ENCODE measurements around the gene TOGARAM2. TPM values are rescaled to one million over a fixed set of nuclear protein-coding genes. Genes with fewer than 3 reads are reported as not detected.
A peak's percentile ranks its signal among the peaks of the same experiment; 100 is the strongest.

TOGARAM2 gene
- total and polyA plus RNA-seq, 5 experiments from 2014 or later, result 0.32 to 1.9 (median 0.61) TPM; not detected in 1

DNA sequence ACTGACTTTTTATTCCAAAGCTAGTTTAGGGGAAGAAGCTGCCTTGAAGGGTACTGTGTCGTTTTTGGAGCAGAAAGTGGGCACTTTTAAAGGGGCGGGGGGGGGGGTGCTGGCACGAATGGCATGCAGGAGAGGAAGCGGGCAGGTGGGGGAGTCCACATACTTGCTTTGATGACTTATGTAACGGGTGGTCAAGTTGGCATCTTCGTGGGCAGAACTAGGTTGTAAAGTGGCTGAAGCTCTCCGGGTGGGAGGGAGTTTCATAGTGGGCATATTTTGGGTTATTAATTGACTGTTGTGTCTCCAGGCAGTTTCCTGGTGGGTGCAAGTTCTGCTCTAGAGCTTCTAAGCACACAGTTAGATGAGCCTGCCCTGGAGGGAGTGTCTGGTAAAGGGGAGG is 73.3 kb downstream of the TOGARAM2 start:
- Mint-ChIP-seq H3K4me1 (peaks cover 0 to 4% (median under 1%) of the 10 kb centered on the region in 4 donors), H3K27ac (no peak overlapping the region), H3K4me3 (no peak overlapping the region), H3K36me3 (no peaks in the 10 kb centered on the region), H3K27me3 (peaks cover 0 to 1% (median 0%) of the 10 kb centered on the region in 5 donors), H3K9me3 (no peaks in the 10 kb centered on the region)
- POLR2A ChIA-PET, result no interaction called here
- DNase-seq, result no peak
- ATAC-seq, result no peak

DNA sequence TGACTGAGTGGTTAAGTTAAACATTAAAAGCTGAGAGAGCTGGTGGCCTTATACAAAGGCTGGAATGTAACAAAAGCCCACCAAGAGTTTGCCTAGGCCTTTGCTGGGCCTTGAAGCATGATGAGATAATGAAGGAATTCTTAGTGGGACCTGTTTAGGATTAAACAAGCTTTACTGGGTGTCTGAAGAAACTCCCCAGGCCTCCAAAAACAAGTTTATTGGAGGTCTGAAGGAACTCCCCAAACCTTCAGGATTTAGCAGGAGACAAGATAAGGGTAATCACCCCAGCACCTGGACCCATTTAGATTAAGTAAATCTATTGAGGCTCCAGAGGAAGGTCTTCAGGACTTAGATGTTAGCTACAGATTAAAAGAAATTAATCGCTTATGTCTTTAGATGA is 74.5 kb downstream of the TOGARAM2 start:
- ATAC-seq (no peak), DNase-seq (no peak)
- Mint-ChIP-seq H3K27me3 (peaks cover 0 to 1% (median 0%) of the 10 kb centered on the region in 5 donors), H3K36me3 (no peaks in the 10 kb centered on the region), H3K4me3 (no peak overlapping the region), H3K27ac (no peak overlapping the region), H3K4me1 (peaks cover 0 to 8% (median 5%) of the 10 kb centered on the region in 4 donors), H3K9me3 (no peaks in the 10 kb centered on the region)
- POLR2A ChIA-PET, result no interaction called here

GRCh38 chr2:29056452-29056851 is 75.4 kb downstream of the TOGARAM2 start:
- H3K27me3 Mint-ChIP-seq, result peaks cover 0 to 1% (median 0%) of the 10 kb centered on the region in 5 donors
- peaks cover 0 to 8% (median 5%) of the 10 kb centered on the region in 4 donors for H3K4me1 Mint-ChIP-seq
- no peak overlapping the region for H3K4me3 Mint-ChIP-seq
- no peak for DNase-seq
- POLR2A ChIA-PET, result no interaction called here
- H3K36me3 Mint-ChIP-seq, result no peaks in the 10 kb centered on the region
- H3K9me3 Mint-ChIP-seq, result no peaks in the 10 kb centered on the region
- ATAC-seq, result no peak
- H3K27ac Mint-ChIP-seq, result no peak overlapping the region

- Mint-ChIP-seq H3K4me3 (no peak overlapping the region), H3K27ac (no peak overlapping the region), H3K9me3 (no peaks in the 10 kb centered on the region), H3K27me3 (peaks cover 0 to 1% (median 0%) of the 10 kb centered on the region in 5 donors), H3K36me3 (no peaks in the 10 kb centered on the region), H3K4me1 (peaks cover 0 to 8% (median 5%) of the 10 kb centered on the region in 4 donors)
- ATAC-seq, result no peak
- POLR2A ChIA-PET, result no interaction called here
- no peak for DNase-seq
Measured at GRCh38 chr2:29057006-29057405, 75.9 kb downstream of the TOGARAM2 start.

DNA sequence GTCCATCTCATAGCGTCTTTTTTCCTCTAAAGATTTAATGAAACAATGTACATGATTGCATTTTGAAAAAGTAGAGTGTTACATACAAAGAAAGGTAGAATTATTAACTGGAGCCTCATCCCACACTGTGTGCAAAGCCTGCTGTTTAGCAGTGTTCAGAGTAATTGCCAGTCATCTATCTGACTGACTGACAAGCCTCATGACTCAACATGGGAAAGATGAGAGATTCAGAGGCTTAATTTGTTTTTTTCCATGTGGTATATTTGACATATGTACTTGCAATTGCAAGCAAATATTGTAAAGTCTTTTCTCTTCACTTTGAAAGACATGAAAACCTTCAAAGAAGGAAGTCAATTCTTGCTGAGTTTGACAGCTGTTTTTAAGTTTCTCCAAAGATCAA is 78.5 kb downstream of the TOGARAM2 start:
- Mint-ChIP-seq H3K36me3 (no peaks in the 10 kb centered on the region), H3K4me3 (no peak overlapping the region), H3K9me3 (no peaks in the 10 kb centered on the region), H3K4me1 (peaks cover 0 to 8% (median 5%) of the 10 kb centered on the region in 4 donors), H3K27me3 (no peaks in the 10 kb centered on the region), H3K27ac (peak overlapping the region in 4 of 10 donors; percentile 12 to 76 (median 58))
- ATAC-seq, result no peak
- POLR2A ChIA-PET, result no interaction called here
- DNase-seq, result no peak

DNA sequence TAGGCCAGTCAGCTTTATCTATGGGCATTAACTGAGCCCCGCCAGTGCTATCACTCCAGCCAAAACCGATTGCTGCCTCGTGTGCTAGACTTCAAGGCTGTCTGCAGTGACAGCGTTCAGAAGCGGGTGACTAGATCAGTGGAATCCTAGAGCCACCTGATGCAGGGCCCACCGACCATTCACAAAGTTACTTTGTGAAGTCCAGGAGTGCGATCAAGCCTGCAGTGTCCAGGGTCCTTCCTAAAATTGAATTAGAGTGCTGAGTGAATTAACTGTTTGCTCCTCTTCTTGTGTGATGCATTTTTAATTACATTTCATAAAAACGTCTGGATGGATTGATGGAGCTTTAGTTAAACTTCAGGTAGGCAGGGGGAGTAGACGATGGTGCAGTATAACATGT is 79.3 kb downstream of the TOGARAM2 start:
- DNase-seq, result no peak
- H3K36me3 Mint-ChIP-seq, result no peaks in the 10 kb centered on the region
- ATAC-seq, result no peak
- no peaks in the 10 kb centered on the region for H3K27me3 Mint-ChIP-seq
- POLR2A ChIA-PET, result no interaction called here
- H3K27ac Mint-ChIP-seq, result peak overlapping the region in 3 of 10 donors; percentile 37 to 87 (median 63)
- H3K4me1 Mint-ChIP-seq, result peaks cover 0 to 8% (median 5%) of the 10 kb centered on the region in 4 donors
- H3K9me3 Mint-ChIP-seq, result no peaks in the 10 kb centered on the region
- H3K4me3 Mint-ChIP-seq, result no peak overlapping the region

DNA sequence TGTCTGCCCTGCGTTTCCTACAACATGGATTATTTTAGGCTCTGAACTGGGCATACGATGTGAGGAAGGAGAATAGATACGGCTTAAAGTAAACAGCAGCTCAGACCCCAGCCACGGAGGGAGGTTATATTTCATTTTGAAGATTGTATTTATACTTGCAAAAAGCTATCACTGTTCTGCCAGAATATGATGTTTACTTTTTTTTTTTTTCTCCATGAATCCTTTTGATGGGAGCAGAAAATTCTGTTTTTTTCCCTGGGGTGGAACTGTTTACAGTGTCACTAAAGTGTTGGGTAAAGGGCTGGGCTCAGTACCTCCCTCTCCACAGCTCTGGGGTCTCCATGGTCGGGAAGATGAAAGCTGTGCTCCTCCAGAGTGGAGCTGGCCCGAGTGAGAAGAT is 80.1 kb downstream of the TOGARAM2 start:
- Mint-ChIP-seq H3K36me3 (no peaks in the 10 kb centered on the region), H3K9me3 (no peaks in the 10 kb centered on the region), H3K27ac (peak overlapping the region in 2 of 10 donors; percentile 4 to 63), H3K27me3 (no peaks in the 10 kb centered on the region), H3K4me1 (peaks cover 0 to 8% (median 5%) of the 10 kb centered on the region in 4 donors), H3K4me3 (no peak overlapping the region)
- DNase-seq (no peak), ATAC-seq (no peak)
- POLR2A ChIA-PET, result no interaction called here

- Mint-ChIP-seq H3K36me3 (no peaks in the 10 kb centered on the region), H3K27me3 (no peaks in the 10 kb centered on the region), H3K27ac (peak overlapping the region in 1 of 10 donors; percentile 48), H3K4me1 (peaks cover 0 to 8% (median 5%) of the 10 kb centered on the region in 4 donors), H3K9me3 (no peaks in the 10 kb centered on the region), H3K4me3 (no peak overlapping the region)
- ATAC-seq, result no peak
- POLR2A ChIA-PET, result no interaction called here
- no peak for DNase-seq
Measured at GRCh38 chr2:29061616-29062015, 80.5 kb downstream of the TOGARAM2 start.

DNA sequence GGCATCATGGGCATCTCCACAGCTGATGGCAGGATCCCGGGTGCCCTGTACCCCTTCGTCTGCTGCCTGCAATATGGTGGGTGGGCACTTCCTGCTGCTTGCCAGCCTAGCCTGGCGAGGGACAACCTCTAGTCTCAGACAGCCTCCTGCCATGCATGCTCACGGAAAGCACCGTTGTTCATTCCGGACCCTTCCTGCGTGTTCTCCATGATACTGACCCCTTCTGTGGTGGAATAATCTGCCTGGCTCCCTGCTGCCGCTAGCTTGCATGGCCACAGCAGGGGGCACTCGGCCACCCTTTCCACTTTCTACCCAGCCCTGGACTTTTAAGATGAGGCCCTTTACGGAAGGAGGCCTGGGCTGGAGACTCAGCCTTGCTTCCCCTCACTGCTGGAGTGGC is 81.3 kb downstream of the TOGARAM2 start:
- no peak overlapping the region for H3K4me3 Mint-ChIP-seq
- H3K27ac Mint-ChIP-seq, result no peak overlapping the region
- no peaks in the 10 kb centered on the region for H3K9me3 Mint-ChIP-seq
- H3K36me3 Mint-ChIP-seq, result no peaks in the 10 kb centered on the region
- peaks cover 0 to 8% (median 4%) of the 10 kb centered on the region in 4 donors for H3K4me1 Mint-ChIP-seq
- ATAC-seq (no peak), DNase-seq (no peak)
- POLR2A ChIA-PET, result no interaction called here
- H3K27me3 Mint-ChIP-seq, result no peaks in the 10 kb centered on the region

GRCh38 chr2:29063056-29063455 is 82.0 kb downstream of the TOGARAM2 start:
- Mint-ChIP-seq H3K4me3 (no peak overlapping the region), H3K36me3 (no peaks in the 10 kb centered on the region), H3K4me1 (peaks cover 0 to 8% (median 4%) of the 10 kb centered on the region in 4 donors), H3K27me3 (no peaks in the 10 kb centered on the region), H3K9me3 (no peaks in the 10 kb centered on the region), H3K27ac (no peak overlapping the region)
- POLR2A ChIA-PET, result no interaction called here
- no peak for DNase-seq
- no peak for ATAC-seq

- H3K27me3 Mint-ChIP-seq, result no peaks in the 10 kb centered on the region
- peaks cover 0 to 8% (median 3%) of the 10 kb centered on the region in 4 donors for H3K4me1 Mint-ChIP-seq
- H3K36me3 Mint-ChIP-seq, result no peaks in the 10 kb centered on the region
- H3K9me3 Mint-ChIP-seq, result no peaks in the 10 kb centered on the region
- H3K27ac Mint-ChIP-seq, result peak overlapping the region in 1 of 10 donors; percentile 11
- ATAC-seq (no peak), DNase-seq (no peak)
- POLR2A ChIA-PET, result no interaction called here
- no peak overlapping the region for H3K4me3 Mint-ChIP-seq
Measured at GRCh38 chr2:29063646-29064345, 82.7 kb downstream of the TOGARAM2 start.

DNA sequence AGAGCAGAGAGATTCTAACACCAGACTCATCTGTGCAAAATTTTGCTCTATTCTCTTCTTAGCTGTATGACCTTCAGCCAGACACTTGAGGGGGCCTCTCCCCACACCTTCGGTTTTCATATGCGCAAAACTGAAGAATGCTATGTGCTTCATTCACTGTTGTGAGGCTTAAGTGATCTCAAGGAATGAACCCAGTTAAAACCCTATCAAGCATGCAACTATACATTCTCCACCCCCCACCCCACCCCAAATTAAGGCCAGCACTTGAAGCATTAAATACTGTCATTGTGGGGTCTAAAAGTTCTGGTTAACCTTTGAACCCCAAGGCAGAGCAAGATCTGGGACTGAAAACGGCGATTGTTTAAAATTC is 83.2 kb downstream of the TOGARAM2 start:
- Mint-ChIP-seq H3K4me1 (peaks cover 0 to 8% (median 3%) of the 10 kb centered on the region in 4 donors), H3K4me3 (no peak overlapping the region), H3K36me3 (no peaks in the 10 kb centered on the region), H3K27me3 (peaks cover 0 to 2% (median 0%) of the 10 kb centered on the region in 5 donors), H3K9me3 (no peaks in the 10 kb centered on the region), H3K27ac (no peak overlapping the region)
- ATAC-seq (no peak), DNase-seq (no peak)
- POLR2A ChIA-PET, result no interaction called here

DNA sequence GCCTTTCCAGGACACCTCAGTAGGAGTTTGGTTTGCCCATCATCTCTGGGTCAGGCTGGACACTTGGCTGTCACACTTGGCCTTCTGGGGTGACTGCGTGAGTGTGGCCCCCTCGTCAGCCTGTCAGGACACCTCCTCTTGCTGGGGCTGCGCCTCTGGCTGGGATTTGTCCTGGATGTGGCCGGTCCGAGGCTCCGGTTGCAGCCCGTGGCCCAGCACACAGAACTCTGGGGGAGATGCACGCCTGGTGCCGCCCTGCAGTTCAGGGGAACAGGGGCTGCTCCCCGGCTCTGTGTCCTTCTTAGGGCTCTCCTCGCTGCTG is 83.6 kb downstream of the TOGARAM2 start:
- POLR2A ChIA-PET, result no interaction called here
- ATAC-seq (no peak), DNase-seq (no peak)
- Mint-ChIP-seq H3K36me3 (no peaks in the 10 kb centered on the region), H3K27me3 (peaks cover 0 to 2% (median 0%) of the 10 kb centered on the region in 5 donors), H3K4me1 (peaks cover 0 to 4% (median 2%) of the 10 kb centered on the region in 4 donors), H3K4me3 (no peak overlapping the region), H3K27ac (no peak overlapping the region), H3K9me3 (no peaks in the 10 kb centered on the region)

Measured in naive thymus-derived CD8-positive, alpha-beta T cell (primary cell).